GM13976 (cell line): ENCODE data around the gene C2orf68.

Experiments
- DNase-seq: peaks from one replicate; pipeline ENCODE4 v3.0.0; 2012; ENCODE audit warnings: low spot score
- in situ Hi-C: fragments of 300-500 bp; cut with MboI; formaldehyde crosslinking; loops from one replicate; pipeline ENCODE4 v1.12.0; 2022; ENCODE audit warnings: low sequenced_read_pairs, mixed read lengths, inconsistent platforms; ENCODE audit not compliant: unreplicated experiment
- TF ChIP-seq, protein P1 (sequence below): IDR thresholded peaks from 2 replicates; pipeline ENCODE4 v1.5.1; 2012; ENCODE audit warnings: borderline replicate concordance, mild to moderate bottlenecking; ENCODE audit not compliant: insufficient read depth; ENCODE audit errors: extremely low read depth, missing control alignments, control extremely low read depth

C2orf68 gene

DNA sequence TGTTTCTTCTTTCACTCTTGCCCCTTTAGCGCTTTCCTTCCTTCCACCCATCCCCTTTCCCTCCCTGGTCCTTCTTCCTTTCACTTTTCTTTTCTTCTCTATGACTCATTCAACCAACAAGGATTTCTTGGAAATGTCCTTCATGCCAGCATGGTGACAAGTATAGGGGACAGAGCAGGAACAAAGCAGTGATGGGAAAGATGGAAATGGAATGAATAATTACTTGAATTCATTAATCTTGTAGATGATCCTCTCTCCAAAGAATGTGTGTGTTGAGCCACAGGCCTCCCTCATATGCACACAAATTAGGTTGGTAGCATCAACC, 26.1 kb downstream of the C2orf68 start:
- TF ChIP-seq, protein P1, sequence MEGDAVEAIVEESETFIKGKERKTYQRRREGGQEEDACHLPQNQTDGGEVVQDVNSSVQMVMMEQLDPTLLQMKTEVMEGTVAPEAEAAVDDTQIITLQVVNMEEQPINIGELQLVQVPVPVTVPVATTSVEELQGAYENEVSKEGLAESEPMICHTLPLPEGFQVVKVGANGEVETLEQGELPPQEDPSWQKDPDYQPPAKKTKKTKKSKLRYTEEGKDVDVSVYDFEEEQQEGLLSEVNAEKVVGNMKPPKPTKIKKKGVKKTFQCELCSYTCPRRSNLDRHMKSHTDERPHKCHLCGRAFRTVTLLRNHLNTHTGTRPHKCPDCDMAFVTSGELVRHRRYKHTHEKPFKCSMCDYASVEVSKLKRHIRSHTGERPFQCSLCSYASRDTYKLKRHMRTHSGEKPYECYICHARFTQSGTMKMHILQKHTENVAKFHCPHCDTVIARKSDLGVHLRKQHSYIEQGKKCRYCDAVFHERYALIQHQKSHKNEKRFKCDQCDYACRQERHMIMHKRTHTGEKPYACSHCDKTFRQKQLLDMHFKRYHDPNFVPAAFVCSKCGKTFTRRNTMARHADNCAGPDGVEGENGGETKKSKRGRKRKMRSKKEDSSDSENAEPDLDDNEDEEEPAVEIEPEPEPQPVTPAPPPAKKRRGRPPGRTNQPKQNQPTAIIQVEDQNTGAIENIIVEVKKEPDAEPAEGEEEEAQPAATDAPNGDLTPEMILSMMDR = no peak
- in situ Hi-C loops = no loop called here
- no peak for DNase-seq

DNA sequence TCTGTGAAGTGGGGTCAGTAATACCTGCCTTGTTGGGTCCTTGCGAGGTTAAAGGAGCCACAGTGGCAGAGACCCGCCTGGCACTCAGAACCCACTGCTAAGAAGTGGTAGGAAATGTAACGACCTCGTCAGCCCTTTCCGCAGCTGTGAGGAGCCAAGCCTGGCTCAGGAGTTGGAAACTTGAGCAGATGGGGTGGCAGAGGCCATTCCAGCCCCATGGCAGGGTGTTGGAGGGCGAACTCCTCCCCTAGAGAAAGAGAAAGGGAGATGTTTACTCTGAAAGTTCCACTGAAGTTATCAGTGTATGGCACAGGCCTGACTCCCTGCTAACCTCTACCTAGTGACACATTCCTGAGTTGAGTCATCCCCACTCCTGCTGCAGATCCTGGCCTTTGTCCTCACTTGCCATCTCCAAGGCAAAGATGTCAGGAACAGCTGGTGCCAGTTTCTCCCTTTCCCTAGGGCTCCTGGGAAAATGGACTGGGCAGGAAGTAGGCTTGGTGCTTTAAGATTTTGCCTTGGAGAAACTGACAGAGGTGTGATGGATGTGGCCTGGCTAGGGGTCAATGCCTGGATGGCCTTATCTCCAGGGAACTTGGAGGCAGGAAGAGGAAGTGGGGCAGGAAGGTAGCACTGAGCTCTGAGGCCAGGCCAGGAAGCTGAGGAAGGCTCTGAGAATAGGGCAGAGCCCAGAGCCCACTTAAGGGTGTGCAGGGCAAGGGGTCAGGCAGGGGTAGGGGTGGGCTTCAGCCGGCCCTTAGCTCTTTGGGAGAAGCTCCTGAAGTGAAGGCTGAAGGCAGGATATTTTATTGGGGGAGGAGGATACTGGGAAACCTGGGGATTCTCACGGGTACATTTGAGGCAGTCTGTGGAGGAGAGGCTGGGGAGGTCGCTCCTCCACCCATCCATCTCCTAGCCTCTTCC, 26.7 kb downstream of the C2orf68 start:
- DNase-seq = peak; percentile 53
- TF ChIP-seq, protein P1 = no peak
- in situ Hi-C loops = no loop called here

DNA sequence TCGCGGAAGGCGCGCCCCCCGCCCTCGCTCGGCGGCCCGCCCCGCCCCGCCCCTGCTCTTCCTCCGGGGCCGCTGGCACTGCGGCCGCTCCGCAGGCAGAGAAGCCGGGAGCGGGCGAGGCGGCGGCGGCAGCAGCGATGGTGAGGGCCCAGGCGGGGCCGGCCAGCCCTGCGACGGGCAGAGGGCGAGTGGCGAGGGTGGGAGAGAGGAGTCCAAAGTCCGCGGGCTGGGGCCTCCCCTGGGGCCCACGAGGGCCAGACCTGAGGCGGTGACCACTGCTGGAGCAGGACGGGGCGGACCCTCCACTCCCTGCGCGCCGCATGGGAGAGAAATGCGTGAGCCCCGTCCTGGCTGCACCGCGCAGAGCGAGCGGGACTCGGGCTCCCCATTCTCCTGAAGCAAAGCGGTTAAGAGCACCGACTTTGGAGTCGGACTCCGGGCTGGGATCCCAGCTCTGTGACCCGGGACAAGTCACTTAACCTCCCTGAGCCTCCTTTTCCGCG, 27.5 kb downstream of the C2orf68 start, which contains the start of gene VAMP5:
Gene VAMP5 (plus strand): TSS at position 78 of the 503 bp plus-strand sequence. CDS start 60 bp downstream, at position 138.
- DNase-seq = peak; percentile 88
- TF ChIP-seq, protein P1 = no peak
- in situ Hi-C loops = no loop called here

DNA sequence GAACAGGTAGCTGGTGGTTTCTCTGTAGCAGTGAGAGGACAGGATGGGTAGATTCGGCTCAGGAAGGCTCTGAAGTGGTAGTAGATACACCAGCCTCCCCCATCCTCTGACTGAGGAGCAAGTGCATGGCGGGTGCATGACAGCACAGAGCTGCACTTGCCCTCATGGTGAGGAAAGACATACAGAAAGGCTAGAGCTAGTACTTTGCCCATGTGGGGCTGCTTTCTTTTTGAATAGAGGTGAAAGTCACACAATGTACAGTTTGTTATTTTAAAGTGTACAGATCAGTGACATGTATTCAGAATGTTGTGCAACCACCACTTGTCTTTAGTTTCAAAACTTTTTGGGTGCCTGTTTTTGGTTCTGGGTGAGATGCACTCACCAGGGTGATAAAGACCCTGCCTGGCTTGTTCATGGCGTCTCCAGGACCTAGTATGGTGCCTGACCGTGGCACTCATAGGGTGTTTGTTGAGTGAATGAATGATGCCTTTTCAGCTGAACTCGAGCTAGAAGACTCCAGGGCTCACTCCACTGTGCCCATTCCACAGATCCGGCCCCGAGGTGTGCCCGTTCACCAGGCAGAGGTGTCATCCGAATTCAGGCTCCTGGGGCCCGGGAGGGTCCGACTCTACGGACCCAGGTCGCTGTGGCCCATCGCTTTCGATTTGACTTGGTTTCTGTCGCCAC, 28.1 kb downstream of the C2orf68 start:
- TF ChIP-seq, protein P1 = no peak
- DNase-seq = no peak
- in situ Hi-C loops = no loop called here

DNA sequence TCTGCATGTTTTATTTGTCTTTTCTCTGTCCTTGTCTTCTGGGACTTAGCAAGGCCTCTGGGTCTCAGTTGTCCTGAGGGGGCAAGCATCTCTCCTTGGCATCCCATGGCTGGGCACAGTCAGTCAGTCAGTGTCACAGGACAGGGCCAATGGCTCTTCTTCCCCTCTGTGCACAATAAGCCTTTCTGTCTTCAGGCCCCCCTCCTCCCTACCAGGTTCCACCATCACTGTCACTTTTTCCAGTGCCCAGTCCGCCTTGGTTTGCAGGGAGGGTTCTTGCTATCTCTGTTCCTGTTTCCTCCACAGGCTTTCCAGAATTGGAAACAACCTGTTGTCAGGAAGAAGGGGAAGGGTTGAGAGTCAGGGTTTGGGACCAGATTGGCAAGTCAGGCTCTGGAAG, 29.4 kb downstream of the C2orf68 start:
- TF ChIP-seq, protein P1 = no peak
- in situ Hi-C loops = no loop called here
- no peak for DNase-seq

DNA sequence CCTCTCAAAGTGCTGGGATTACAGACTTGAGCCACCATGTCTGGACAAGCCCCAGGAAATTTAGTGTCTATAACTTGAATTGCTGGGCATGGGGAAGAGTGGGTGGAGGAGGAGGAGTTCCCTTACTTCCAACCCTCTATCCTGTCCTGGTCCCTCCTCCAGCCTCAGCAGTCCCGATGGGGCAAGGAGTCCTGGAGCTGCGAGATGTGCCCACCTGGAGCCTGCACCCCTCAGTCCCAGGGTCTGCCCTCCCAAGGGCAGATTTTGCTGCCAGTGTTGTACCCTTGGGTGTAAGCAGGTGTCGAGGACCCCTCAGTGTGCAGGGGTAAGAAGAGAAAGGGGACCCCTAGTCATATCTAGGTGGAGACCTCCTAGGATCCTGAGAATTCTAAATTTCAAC, 31.7 kb downstream of the C2orf68 start:
- no peak for DNase-seq
- TF ChIP-seq, protein P1 = no peak
- in situ Hi-C loops = no loop called here
